Tibial artery (tissue), 4 donors: ENCODE measurements around the gene RNF213.

Experiments
- DNase-seq, 2 donors: peaks; one replicate each; pipeline ENCODE4 v3.0.0-alpha.2; 2019
- H3K27ac ChIP-seq, 2 donors: fragments of 200-600 bp; sonication (generic) in 1 of 2; 1 replicate in 1 of 2; 2 replicates in 1 of 2; pipeline ENCODE4 v1.5.1; 2018 to 2019; ENCODE audit warnings: mild to moderate bottlenecking in 1 of 2
- H3K27me3 ChIP-seq, 2 donors: fragments of 200-600 bp; sonication (generic) in 1 of 2; one replicate each; pipeline versions ENCODE4 v1.5.1 to v1.6.0; 2016 to 2019
- H3K36me3 ChIP-seq, 3 donors: fragments of 200-600 bp; sonication (generic) in 2 of 3; one replicate each; pipeline ENCODE4 v1.5.1; 2016 to 2019; ENCODE audit warnings: mild to moderate bottlenecking in 2 of 3
- H3K4me1 ChIP-seq, 4 donors: fragments of 200-600 bp; sonication (generic) in 2 of 4; 1 replicate in 3 of 4; 2 replicates in 1 of 4; pipeline ENCODE4 v1.5.1; 2016 to 2019
- H3K4me3 ChIP-seq, 2 donors: fragments of 200-600 bp; sonication (generic) in 1 of 2; 1 replicate in 1 of 2; 2 replicates in 1 of 2; pipeline ENCODE4 v1.5.1; 2018 to 2019; ENCODE audit warnings: mild to moderate bottlenecking in 2 of 2
- H3K9me3 ChIP-seq, 3 donors: fragments of 200-600 bp; sonication (generic) in 1 of 3; one replicate each; pipeline ENCODE4 v1.5.1; 2016 to 2019
- intact Hi-C: fragments of 100-400 bp; cut with DNase I; formaldehyde crosslinking; loops from one replicate; pipeline ENCODE4 v1.15.0; 2023; ENCODE audit warnings: low total_unique reads
- TF ChIP-seq, protein P1 (sequence below), 2 experiments: fragments of 200-600 bp in 1 of 2; fragments of 450-650 bp in 1 of 2; IDR thresholded peaks; one replicate each; pipeline ENCODE4 v1.5.1; 2017 to 2019; ENCODE audit warnings: antibody characterized with exemption in 2 of 2, mild to moderate bottlenecking in 1 of 2, moderate library complexity in 1 of 2

The RNF213 gene

DNA sequence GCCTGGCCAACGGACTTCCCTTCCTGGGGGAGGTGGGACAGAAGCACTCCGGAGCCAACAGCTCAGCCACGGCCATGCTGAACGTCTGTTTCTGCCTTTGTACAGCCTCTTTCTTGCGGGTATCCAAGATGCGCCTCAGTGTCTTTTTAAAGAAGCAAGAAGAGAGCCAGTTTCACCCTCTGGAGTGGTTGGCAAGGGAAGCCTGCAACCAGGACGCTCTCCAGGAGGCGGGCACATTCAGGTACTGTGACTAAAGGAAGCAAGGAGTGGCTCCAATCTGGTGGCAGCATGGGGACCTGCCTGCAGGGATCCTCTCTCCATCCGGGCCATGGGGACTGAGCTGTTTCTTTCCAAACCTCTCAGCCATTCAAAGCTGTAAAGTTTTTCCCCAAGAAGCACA, 93.7 kb downstream of the RNF213 start:
- H3K4me3 ChIP-seq = no peak overlapping the region
- peak; percentile 2 to 29 for DNase-seq
- no peaks in the 10 kb centered on the region for H3K9me3 ChIP-seq
- peaks cover 82 to 94% (median 90%) of the 10 kb centered on the region in 3 donors for H3K36me3 ChIP-seq
- TF ChIP-seq, protein P1, sequence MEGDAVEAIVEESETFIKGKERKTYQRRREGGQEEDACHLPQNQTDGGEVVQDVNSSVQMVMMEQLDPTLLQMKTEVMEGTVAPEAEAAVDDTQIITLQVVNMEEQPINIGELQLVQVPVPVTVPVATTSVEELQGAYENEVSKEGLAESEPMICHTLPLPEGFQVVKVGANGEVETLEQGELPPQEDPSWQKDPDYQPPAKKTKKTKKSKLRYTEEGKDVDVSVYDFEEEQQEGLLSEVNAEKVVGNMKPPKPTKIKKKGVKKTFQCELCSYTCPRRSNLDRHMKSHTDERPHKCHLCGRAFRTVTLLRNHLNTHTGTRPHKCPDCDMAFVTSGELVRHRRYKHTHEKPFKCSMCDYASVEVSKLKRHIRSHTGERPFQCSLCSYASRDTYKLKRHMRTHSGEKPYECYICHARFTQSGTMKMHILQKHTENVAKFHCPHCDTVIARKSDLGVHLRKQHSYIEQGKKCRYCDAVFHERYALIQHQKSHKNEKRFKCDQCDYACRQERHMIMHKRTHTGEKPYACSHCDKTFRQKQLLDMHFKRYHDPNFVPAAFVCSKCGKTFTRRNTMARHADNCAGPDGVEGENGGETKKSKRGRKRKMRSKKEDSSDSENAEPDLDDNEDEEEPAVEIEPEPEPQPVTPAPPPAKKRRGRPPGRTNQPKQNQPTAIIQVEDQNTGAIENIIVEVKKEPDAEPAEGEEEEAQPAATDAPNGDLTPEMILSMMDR (IDR thresholded peaks at IDR 0.05) = no peak
- no peaks in the 10 kb centered on the region for H3K27me3 ChIP-seq
- intact Hi-C loops = no loop called here
- no peaks in the 10 kb centered on the region for H3K4me1 ChIP-seq
- H3K27ac ChIP-seq = no peak overlapping the region

DNA sequence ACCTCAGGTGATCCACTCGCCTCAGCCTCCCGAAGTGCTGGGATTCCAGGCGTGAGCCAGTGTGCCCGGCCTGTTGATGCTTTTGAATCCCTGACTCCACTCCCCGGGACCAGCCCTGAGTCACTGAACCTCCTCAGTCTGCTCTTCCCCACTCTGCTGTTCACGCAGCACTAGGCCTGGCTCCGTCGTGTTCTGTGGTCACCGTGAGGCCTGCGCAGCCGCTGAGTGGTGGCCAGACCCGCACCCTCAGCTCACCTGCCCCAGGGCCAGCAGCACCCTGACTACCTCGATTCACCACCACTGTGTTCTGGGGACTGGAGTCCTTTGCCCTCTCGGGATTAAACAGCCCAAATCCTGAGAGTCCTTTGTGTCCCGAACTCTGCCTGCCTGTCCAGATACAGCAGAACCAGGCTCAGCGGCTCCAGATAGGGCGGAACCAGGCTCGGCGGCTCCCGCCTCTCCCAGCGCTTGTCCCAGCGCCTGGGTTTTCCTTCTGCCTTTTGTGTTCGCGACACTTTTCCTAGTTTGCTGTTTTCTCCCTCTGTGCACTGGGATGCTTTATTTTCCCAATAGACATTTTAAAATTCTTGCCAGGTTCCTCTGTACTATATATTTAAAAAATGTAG, 95.7 kb downstream of the RNF213 start:
- TF ChIP-seq, protein P1 (IDR thresholded peaks at IDR 0.05) = no peak
- peak; percentile 18 to 59 for DNase-seq
- intact Hi-C loops = no loop called here
- no peaks in the 10 kb centered on the region for H3K4me1 ChIP-seq
- no peak overlapping the region for H3K27ac ChIP-seq
- H3K9me3 ChIP-seq = no peaks in the 10 kb centered on the region
- H3K4me3 ChIP-seq = no peak overlapping the region
- H3K36me3 ChIP-seq = peaks cover 80 to 94% (median 89%) of the 10 kb centered on the region in 3 donors
- no peaks in the 10 kb centered on the region for H3K27me3 ChIP-seq

- Histone ChIP-seq H3K27ac (no peak overlapping the region), H3K4me3 (no peak overlapping the region), H3K27me3 (no peaks in the 10 kb centered on the region), H3K36me3 (peaks cover 78 to 90% (median 80%) of the 10 kb centered on the region in 3 donors), H3K9me3 (no peaks in the 10 kb centered on the region), H3K4me1 (no peaks in the 10 kb centered on the region)
- DNase-seq = peak; percentile 14 to 25
- intact Hi-C loops = no loop called here
- TF ChIP-seq, protein P1 (IDR thresholded peaks at IDR 0.05) = no peak
These were observed 97.5 kb downstream of the RNF213 start for GRCh38 chr17:80358131-80358530.

DNA sequence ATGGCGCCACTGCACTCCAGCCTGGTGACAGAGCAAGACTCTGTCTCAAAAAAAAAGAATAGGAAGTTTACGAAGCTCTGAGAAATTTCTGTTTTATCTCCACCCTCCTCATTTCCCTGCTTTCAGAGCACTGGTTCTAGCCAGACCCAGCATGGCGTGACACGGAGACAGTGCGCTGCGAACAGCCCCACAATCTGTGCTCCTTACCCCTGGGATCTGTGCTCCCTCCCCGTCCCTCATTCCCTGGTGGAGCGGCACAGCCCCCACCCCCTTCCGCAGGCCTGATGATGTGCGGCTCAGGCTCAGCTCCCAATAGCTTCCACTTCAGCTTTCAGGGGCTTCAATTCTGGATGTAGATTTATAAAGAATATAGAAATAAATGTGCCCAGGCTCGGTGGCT, 98.2 kb downstream of the RNF213 start:
- no peaks in the 10 kb centered on the region for H3K9me3 ChIP-seq
- H3K4me1 ChIP-seq = peaks cover 0 to 5% (median 0%) of the 10 kb centered on the region in 4 donors
- TF ChIP-seq, protein P1 (IDR thresholded peaks at IDR 0.05) = no peak
- DNase-seq = peak; percentile 5 to 33
- peaks cover 78 to 90% (median 80%) of the 10 kb centered on the region in 3 donors for H3K36me3 ChIP-seq
- H3K4me3 ChIP-seq = no peak overlapping the region
- no peak overlapping the region for H3K27ac ChIP-seq
- intact Hi-C loops = no loop called here
- H3K27me3 ChIP-seq = no peaks in the 10 kb centered on the region

GRCh38 chr17:80359422-80360110, 98.9 kb downstream of the RNF213 start:
- no peak overlapping the region for H3K4me3 ChIP-seq
- no peak overlapping the region for H3K27ac ChIP-seq
- intact Hi-C loops = loop anchor here (10.0 kb wide), 1 partner anchor 165 kb away; no protein-coding TSS in a partner anchor
- TF ChIP-seq, protein P1 (IDR thresholded peaks at IDR 0.05) = no peak
- no peaks in the 10 kb centered on the region for H3K27me3 ChIP-seq
- peaks cover 78 to 90% (median 80%) of the 10 kb centered on the region in 3 donors for H3K36me3 ChIP-seq
- H3K9me3 ChIP-seq = no peaks in the 10 kb centered on the region
- peaks cover 0 to 5% (median 0%) of the 10 kb centered on the region in 4 donors for H3K4me1 ChIP-seq
- peak; percentile 2 to 29 for DNase-seq
